K562 (cell line): ENCODE measurements around the gene WDR83.

Experiments
- NFYB ChIP-seq: IDR thresholded peaks from 2 replicates; pipeline ENCODE4 v1.6.1; 2011; ENCODE audit warnings: mild to moderate bottlenecking, moderate library complexity; ENCODE audit not compliant: insufficient read length; ENCODE audit errors: extremely low read depth
- TF ChIP-seq, protein P1 (sequence below), 3 experiments: IDR thresholded peaks in 2 of 3; conservative IDR thresholded peaks in 1 of 3; 2 replicates each; pipeline ENCODE4 v1.5.1; 2011 to 2012; ENCODE audit warnings: low read length in 3 of 3, mild to moderate bottlenecking in 3 of 3, control low read depth in 2 of 3, improper control_type of control experiment in 1 of 3, inconsistent platforms in 1 of 3, low read depth in 1 of 3, mixed read lengths in 1 of 3, moderate library complexity in 1 of 3; ENCODE audit not compliant: insufficient read depth in 2 of 3

DNA sequence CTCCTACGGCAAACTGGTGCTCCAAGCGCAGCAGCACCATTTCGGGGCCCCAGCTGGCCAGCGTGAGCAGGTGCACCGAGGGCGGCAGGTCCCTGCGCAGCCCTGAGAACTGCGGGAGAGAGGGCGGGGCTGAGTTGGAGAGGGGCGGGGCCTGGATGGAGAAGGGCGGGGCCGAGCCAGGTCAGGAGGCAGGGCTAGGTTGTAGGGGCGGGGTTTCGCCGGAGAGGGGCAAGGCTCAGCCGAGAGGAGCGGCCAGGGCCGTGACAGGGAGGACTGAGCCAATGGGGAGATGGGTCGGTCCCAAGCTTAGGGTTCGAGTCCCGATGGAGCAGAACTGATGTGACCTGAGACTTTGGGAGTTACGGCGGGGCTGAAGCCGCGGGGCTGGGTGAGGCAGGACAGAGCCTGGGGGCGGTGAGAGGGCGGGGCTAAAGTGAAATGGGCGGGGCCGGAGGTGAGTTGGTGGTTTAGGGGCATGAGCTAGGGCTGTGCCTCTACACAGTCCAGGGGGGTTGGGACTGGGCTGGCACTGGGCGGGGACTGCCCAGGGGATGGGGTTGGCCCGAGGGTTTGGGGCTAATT, 19.0 kb upstream of the WDR83 start:
- no peak for TF ChIP-seq NFYB
- TF ChIP-seq, protein P1, sequence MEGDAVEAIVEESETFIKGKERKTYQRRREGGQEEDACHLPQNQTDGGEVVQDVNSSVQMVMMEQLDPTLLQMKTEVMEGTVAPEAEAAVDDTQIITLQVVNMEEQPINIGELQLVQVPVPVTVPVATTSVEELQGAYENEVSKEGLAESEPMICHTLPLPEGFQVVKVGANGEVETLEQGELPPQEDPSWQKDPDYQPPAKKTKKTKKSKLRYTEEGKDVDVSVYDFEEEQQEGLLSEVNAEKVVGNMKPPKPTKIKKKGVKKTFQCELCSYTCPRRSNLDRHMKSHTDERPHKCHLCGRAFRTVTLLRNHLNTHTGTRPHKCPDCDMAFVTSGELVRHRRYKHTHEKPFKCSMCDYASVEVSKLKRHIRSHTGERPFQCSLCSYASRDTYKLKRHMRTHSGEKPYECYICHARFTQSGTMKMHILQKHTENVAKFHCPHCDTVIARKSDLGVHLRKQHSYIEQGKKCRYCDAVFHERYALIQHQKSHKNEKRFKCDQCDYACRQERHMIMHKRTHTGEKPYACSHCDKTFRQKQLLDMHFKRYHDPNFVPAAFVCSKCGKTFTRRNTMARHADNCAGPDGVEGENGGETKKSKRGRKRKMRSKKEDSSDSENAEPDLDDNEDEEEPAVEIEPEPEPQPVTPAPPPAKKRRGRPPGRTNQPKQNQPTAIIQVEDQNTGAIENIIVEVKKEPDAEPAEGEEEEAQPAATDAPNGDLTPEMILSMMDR (IDR thresholded peaks at IDR 0.05 in 2 of 3, conservative IDR thresholded peaks at IDR 0.05 in 1 of 3; ENCODE audit: insufficient read depth in 2 of 3, low read depth in 1 of 3, low read length in 3 of 3): 0 out of 6 replicates have a peak, but pooled peaks of 1 of the 3 experiments have one; percentile 22
